NCI-H524 (cell line): Measurements from ENCODE around the gene MAFF.
A peak's percentile ranks its signal among the peaks of the same experiment; 100 is the strongest.

Experiments used
- DNase-seq, 2 experiments: peaks; one replicate each; lab custom pipeline; 2025; lab: John Stamatoyannopoulos, UW

Gene MAFF

GRCh38 chr22:38203855-38204514, 2.2 kb downstream of the MAFF start:
- no peak for DNase-seq

DNA sequence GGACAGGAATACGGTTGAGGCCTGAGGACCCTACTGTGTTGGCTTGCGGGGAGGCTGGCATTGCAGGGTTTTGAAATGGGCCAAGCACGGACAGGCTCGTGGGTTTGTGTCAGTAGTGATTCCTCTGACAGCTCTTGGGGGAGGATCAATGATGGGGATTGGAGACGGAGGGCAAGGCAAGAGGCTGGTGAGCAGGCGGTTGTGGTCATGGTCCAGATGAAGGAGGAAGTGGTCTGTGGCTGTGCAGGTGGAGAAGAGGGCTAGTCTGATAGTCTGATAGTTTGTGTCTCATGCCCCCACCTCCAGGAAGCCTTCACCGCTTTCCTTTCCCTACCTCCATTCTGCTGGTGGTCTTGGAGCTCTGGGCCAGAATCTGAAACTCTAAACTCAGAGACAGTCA, 3.0 kb downstream of the MAFF start:
- DNase-seq, result no peak

- DNase-seq, result no peak
These were observed 3.7 kb downstream of the MAFF start for GRCh38 chr22:38205261-38206128.

DNA sequence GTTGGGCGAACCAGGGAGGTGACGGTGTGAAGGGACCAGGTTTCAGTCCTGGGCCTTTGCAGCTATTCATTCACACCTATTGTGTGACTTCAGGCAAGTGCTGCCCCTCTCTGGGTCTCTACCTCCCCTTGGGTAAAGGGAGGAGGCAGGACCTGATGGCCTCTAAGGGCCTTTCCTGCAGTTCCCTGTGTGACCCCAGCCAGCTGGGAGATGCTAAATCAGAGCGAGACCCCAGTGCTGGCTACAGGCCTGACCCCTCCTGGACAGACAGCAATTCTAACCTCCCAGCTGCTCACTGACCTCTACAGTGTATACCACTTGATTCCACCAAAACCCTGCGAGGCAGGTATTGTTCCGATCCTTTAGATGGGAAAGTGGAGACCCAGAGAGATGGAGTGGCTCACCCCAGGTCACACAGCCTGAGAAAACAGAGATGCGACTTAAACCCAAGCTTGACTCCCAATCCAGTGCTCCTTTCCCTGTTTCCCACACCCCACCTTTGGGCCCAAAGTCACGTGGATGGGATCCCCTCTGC, 6.2 kb downstream of the MAFF start:
- DNase-seq, result no peak

- DNase-seq, result no peak
These were observed 6.8 kb downstream of the MAFF start for GRCh38 chr22:38208551-38208968.

GRCh38 chr22:38211556-38211955, 9.8 kb downstream of the MAFF start:
- DNase-seq, result no peak

GRCh38 chr22:38212442-38212841, 10.6 kb downstream of the MAFF start:
- peak; percentile 12 to 54 for DNase-seq

GRCh38 chr22:38213319-38213989, 11.7 kb downstream of the MAFF start:
- DNase-seq, result no peak

GRCh38 chr22:38213990-38214301, 12.2 kb downstream of the MAFF start:
- no peak for DNase-seq

GRCh38 chr22:38214302-38215056, 12.7 kb downstream of the MAFF start:
- peak in 1 of 2 experiments; percentile 41 for DNase-seq

DNA sequence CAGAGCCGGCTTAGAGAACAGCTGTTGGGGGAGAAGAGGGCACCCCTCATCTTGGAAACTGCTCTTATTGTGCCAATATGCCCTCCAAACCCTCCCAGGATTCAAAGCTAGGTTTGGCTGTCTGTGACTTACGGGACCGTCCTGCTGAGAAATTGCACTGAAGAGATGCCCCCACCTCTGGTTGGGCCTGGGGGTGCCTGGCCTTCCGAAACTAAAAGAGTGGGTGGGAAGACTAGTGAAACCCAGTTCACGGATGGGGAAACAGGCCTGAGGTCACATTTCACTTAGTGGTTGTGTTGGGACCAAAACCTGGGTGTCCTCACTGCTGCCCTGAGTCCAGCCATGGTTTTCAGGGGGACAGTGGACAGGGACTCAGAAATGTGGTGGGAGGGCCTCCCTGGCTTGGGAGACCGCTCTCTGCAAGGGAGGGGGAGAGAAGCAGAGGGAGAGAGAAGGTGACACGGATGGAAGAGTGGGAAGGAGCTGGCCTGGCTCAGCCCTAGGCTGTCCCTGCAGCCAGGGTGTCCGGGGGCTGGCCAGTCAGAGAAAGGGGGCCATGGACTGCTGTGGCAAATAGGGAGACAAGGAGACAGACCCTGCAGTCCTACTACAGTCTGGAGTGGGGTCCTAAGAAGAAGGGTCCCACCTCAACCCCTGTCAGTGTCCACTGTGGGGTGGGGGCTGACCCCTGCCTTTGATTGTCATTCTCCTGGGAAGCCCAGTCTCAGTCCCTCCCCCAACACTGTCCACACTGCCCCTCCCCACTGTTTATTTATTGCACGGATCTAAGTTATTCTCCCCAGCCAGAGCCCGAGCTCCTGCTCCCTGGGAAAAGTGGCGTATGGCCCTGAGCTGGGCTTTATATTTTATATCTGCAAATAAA, 13.6 kb downstream of the MAFF start:
- no peak for DNase-seq

GRCh38 chr22:38218661-38219622, 17.1 kb downstream of the MAFF start:
- DNase-seq, result no peak

DNA sequence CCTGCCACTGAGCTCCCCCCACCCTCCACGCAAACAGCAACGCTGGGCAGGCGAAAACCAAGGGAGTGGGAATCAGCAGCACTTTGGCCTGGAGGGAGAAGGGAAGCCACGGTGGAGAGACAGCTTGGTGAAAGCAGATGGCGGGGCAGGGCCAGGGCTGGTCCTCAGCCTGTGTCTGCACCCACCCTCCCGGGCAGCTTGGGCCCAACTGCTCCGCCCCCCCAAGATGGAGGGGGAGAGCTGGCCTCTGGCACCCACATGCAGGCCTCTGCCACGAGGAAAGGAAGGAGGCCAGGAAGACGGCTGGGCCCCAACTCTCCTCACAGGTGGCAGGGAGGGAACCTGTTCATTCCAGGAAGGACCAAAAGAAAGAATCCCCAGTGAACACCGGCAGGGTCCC, 17.8 kb downstream of the MAFF start:
- DNase-seq, result peak; percentile 87 to 93

- peak; percentile 84 to 89 for DNase-seq
These were observed 18.4 kb downstream of the MAFF start for GRCh38 chr22:38220163-38220562.

DNA sequence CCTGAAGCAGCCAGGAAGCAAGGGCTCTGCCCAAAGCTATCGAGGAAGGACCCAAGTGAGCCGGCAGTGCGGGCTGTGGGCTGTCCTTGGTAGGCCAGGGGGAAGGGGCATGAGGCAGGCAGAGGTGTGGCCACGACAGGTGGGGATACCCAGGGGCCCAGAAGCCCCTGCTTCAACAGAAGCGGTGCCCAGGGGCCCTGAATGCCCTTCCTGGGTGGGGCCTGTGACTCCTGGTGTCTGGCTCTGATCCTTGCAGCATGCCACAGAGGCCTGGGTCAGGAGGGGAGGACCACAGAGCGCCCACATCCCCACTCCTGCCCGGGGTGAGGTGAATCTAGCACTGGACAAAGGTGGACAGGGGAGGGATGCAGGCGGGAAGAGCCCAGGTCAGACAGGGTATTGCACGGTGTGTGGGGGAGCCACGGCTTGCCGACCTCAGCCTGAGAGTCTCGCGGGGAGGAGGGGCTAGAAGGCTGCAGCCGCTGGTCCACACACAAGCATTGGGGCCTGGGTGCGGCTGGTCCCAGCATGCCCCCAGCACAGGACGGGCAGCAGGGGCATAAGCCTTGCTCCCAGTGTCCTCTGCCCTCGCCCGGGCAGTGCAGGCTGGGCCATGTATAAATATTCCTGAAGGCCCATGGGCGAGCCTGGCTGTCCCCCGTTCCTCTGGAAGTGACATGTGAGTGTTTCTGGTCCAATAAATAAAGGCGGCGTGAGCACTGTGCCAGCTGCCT, 19.0 kb downstream of the MAFF start:
- no peak for DNase-seq

DNA sequence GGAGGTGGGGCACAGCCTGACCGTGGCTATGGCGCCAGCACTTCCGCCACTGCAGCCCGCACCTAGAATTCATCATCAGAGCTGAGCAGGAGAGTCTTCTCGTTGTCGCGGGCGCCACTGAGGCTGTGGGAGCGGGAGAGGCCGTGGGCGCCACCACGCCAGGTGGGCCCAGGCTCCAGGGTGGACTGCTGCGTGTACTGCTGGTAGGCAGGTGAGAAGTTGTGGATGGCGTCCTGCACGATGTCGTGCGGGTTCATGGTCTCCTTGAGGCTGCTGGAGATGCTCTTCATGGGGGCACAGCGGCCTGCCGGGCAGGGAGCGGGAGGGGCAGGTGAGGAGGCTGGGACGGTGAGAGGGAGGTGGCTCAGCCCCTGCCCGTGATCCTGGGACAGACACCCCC, 19.6 kb downstream of the MAFF start:
- no peak for DNase-seq

- no peak for DNase-seq
These were observed 20.4 kb downstream of the MAFF start for GRCh38 chr22:38221908-38222796.

DNA sequence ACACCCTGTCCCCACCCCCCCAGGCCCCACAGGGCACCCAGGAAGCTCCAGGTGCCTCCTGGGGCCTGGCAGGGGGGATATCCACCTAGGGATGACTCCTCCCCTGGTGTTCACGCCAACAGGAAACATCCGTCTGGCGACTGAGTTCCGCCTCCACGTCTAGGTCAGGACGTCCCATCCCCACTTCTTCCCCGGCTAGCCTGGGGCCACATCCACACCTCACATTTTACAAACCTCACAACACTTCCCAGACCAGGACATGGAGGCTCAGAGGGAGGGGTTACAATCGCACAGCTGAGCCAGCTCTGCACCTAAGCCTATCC, 21.0 kb downstream of the MAFF start:
- no peak for DNase-seq
